ENCODE data around the gene WDFY4.

The WDFY4 gene

DNA sequence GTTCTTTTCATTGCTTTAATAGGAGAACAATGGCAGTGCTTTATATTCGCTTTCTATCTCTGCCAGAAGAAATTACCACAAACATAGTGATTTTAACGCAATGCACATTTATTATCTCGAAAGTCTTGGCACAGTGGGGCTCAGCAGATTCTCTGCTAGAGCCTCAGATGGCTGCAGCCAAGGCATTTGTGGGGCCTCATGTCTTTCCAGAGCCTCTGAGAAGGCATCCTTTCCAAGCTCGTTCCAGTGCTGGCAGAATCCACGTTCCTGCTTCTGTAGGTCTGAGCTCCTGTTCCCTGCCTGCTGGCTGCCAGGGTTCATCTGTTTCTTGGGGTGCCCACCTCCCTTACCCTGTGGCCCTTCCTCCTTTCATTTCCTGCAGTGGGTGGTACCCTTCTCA is 194.8 kb downstream of the WDFY4 start:
- DNase-seq (ENCODE audit: low read depth in 2 of 2): no peak

DNA sequence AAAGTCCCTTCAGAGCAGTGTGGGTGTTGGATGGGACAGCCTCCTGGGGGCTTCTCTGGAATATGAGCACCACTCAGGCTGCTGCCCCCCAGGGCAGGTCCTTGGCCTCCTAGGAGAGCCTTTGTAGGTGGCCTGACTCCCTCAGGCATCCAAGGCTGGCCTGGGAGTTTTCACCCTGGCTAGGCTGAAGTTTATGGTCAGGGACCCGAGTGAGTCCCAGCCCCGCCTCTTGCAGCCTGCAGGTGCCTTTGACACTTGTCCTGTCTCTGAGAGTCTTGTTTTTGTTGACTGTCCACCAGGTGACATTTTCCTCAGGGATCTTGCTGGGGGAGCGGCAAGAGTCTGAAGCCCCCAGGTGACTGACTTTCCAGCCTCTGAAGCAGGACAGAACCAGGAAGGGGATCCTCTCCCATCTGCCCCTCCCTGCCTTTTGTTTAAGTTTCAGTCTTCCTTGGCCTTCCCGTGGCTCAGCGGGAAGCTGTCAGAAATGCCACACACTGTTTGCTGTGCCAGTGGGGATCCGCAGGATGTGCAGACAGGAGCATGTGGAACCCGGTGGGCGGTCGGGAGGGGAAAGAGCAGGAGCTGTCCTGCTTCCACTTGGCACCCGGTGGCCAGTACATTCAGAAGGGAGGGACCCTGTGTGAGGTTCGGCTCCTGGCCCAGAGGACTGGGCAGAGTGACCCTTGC is 195.5 kb downstream of the WDFY4 start:
- no peak for DNase-seq (ENCODE audit: low read depth in 2 of 2)

DNA sequence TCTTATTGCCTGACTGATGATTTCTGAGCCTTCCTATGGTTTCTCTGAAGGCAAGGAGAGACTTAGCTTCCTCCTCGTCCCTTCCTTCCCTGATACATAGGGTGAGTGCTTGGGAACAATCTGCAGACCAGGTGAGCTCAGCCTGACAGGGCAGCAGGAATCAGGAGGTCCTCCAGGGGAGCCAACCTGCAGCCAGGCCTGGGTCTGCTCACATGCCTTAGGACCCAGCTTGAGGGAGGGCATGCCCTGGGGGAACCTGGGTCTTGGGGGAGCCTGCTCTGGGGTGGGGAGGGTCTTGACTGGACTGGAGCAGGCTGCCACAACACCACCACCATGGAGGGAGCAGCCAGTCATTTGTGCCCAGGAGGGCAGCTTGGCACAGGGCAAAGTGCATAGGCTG is 197.3 kb downstream of the WDFY4 start:
- DNase-seq (ENCODE audit: low read depth in 2 of 2): no peak

DNA sequence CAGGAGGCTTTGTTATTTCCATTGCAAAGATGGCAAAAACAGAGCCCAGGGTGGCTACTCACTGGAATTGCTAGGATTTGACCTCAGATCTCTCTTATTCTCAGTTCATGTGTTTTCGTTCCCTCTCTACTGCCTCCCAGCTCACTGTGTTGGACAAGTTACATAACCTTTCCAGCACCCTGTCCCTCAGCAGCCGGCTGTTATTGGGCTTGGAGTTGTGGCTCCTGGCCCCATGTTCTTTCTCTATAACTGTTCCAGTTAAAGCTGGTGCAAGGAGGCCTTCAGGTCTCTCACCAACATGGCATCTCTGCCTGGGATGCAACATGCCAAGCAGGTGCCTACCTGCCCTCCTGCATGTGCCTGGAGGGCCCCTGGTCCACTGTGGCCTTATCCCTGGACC is 198.2 kb downstream of the WDFY4 start:
- no peak for DNase-seq (ENCODE audit: low read depth in 2 of 2)

DNA sequence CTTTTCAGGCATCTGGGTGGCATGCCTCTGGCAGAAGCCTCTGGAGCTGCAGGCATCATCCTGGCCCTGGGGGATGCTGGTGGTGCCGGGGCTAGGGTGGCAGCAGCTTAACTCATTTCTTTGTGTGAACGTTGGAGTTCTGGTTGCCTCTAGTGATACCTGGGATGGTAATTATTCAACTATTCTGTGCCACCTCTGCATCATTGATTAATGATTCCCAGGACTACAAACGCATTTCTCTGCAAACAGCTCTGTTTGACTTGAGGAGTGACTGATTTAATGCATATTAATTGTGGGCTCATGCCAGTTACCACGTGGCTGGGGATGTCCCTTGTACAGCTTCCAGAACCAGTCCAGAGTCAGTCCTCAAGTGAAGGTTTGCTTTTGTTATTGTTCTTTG is 199.0 kb downstream of the WDFY4 start:
- DNase-seq (ENCODE audit: low read depth in 2 of 2): no peak

DNA sequence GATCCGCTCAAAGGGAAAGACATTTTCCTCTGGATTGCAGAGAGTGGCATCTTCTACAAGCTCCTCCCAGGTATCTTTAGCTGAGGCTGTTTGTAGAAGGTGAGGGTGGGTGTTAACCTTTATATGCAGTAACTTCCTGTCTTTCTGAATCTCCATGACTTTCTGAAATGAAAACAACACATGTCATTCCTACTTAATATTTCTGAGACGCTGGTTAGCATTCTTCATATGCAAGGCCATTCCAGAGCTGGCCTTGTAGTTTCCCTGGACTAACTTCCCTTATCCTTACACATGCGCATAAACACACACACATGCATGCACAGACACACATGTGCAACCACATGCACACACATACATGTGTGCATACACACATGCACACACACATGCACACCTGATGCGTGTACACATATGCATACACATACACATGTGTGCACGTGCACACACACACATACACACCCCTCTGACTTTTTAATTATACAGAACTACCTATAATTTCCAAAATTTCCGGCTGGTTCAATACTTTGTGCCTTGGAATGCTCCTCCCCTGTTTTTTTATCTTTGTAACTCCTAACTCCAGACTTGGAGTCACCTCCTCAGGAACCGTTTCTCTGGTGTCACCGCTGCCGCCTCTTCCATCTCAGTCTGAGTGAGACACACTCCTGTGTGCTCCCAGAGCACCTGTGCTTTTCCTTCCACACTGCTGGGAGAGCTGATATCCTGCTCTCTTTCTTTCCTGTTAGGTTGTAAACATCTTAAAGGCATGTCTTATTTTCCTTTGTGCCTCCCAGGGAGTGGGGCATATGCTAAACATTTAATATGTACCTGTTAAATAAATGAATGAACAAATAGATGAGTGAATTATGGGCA is 199.7 kb downstream of the WDFY4 start:
- no peak for DNase-seq (ENCODE audit: low read depth in 2 of 2)

DNA sequence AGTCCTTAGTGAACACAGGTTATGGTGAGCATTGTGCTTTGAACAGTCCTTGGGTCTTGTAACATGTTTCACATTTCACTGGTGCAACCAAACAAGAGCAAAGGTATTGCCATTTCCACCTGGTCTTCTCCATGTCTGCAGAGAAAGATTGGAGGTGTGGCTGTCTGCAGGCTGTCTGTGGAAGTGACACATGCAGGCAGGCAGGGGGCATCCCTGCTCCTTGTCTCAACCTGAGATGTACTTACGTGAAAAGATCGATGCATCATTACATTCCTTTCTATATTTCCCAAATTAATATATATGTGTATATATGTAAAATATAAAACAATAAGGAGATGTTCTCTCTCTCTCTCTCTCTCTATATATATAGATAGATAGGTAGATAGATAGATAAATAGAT is 200.7 kb downstream of the WDFY4 start:
- DNase-seq (ENCODE audit: low read depth in 2 of 2): no peak

DNA sequence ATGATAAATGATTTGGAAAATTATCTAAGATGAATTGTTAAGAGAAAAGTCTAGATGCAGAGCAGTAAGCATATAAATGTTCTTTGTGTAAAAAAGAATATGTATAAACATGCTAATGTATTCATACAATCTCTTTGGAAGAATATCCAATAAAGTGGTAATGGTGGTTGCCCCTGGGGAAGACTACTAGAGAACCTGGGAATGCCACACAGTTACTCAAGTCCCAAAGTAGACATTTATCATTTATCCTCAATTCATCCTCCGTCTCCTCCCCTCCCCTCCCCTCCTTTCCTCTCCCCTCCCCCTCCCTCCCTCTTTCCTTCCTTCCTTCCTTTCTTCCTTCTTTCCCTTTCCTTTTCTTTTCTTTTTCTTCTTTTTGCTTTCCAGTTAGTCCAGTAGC is 203.3 kb downstream of the WDFY4 start:
- no peak for DNase-seq (ENCODE audit: low read depth in 2 of 2)

DNA sequence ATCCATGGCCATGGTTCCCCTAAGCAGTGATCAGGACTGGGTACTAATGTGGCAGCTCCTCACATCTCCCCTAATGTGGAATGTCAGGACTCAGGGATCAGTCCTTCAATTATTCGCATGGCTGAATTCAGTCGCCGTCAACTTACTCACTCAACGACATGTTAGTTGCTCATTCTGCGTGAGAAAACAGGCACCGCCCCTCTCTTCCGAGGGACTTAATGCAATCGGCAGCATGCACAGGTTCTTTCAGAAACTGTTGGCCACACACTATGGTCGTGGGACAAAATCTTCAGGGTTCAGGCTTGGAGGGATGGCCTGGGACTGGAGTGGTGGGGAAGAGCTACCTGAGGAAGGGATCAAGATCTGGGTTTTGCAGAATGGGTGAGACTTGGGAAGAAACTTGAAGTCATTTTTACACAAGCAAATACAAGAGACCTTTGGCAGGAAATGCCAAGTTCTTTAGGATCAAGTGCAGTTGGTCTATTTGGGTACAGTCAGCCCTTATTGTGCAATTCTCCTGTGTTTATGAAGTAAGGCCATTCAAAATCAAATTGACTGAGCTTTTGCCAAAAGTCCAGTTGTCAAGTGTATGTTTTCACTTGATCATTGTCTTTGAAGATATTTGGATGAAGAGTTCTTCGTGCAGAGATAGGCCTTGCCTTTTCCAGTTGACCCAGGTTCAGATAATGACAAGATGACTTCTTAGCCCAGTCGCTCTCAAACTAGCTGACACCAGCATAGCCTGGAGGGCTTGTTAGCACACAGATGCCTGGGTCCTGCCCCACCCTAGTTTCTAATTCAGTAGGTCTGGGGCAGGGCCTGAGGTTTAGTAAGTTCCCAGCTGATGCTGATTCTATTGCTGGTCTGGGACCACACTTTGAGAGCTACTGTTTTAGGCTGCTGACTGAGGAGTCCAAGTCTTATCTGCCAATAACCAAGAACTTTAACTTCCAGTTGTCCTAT is 206.5 kb downstream of the WDFY4 start:
- no peak for DNase-seq (ENCODE audit: low read depth in 2 of 2)

DNA sequence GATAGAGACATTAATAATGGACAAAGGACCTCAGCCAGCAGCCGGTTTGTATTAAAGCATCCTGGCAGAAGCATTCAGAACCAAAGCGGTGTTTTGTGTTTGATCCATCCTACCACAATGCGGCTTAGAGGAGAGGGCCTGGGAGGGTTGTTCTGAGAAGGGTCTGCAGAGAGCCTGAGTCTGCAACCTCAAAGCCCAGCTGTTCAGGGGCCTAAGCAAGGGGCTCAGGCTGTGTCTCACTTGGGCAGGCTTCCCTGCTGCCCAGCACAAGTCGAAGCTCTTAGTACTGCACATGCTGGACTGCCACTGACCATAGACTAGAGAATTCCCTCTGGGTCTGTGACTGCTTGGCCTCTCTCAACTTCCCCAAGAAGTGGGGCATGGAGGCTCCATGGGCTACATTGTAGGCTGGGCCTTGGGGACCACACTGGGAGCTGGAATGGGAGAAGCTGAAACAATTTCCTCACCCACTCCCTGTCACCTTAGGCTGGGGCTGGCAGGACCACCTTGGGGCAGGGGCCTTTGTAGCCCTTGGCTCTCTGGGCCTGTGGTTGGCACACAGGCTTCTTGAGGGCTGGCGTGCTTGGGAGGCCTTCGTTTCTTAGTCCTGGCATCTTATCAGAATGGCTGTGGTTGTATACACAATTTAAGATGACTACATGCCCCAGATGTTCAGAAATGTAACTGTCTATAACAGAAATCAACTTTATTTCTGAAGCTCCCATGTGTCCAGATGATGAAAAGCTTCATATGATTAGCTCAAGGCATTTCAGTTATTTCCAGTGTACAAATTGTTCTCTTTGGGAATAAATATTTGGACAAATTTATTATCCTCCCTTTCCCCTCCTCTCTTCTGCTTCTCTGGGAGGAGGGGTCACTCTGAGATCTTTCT is 210.5 kb downstream of the WDFY4 start:
- no peak for DNase-seq (ENCODE audit: low read depth in 2 of 2)

DNA sequence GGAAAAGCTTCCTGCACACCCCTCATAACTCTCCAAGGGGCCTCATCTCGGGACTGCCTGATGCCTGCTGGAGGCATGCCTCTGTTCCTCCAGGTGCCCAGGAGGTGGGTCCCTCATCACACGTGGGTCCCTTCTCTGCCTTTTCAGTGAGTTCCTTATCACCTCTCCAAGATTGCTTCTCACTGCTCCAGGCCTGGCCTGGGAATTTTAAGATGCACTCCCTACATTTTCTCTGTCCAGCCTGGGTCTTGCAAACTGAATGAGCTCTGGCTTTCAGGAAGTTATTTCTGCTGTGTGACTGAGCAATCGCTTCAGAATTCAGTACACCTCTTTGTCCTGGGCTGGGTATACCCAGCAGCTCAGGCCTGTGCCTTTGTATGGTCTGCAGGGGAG is 211.1 kb downstream of the WDFY4 start:
- no peak for DNase-seq (ENCODE audit: low read depth in 2 of 2)

DNA sequence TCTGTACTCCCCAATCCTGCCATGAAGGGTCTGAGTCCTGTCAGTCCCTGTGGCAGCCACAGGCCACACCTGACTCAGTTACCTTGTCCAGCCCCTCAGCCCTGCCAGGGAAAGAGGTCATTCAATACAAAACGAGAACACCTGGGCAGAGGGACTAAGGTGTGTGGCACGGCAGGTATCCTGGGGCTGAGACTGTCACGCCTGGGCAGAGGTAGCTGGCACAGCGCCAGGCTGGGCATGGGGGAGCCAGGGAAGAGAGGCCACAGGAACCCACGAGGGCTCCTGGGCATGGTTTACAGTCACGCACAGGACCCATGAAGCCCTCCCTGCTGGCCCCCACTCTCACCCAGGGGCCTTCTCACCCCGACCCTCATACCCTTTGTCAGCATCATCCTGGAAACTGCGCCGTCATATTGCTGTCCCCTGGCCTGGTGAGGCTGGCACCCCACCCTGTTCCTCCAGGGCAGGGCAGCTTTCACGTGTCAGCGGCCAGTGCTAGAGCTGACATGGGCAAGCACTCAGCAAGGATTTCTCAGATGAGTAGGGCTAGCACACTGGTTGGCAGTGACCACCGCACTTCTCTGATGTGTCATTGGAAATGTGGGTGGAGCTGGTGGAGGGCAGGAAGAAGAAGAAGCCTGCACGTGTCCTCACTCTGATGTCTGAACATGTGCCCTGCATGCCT is 212.2 kb downstream of the WDFY4 start:
- no peak for DNase-seq (ENCODE audit: low read depth in 2 of 2)

DNA sequence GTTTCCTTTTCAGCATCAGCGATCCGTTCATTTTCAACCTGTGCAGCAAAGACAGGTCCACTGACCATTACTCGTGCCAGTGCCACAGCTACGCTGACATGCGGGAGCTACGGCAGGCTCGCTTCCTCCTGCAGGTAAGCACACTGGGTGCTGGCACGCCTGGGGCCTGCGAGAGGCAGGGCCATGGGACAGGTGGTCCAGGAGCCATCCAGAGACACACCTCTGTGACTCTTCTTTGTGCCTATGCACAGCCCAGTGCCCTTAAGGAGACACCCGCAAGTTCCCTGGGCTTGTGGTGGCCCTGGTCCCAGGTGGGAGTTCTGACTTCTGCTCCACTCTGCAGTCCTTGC is 212.7 kb downstream of the WDFY4 start:
- DNase-seq (ENCODE audit: low read depth in 2 of 2): no peak

DNA sequence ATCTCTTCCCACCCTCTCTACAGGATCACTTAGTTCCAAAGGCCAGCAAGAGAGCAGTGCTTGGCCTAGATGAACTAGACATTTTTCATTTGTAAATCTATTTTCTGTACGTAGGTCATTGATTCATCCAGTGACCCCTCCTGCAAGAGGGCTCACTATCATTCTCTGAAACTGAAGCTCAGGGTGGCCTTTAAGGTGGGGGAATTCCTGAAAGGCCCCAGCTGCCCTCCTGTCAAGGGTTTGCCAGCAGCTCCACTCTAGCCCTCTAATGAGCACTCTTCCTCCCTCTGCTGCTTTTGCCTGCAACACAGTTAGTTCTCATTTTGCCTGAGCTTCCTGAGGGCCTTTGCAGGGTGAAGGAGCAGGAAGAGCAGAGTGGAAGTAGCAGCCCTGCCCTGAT is 213.8 kb downstream of the WDFY4 start:
- DNase-seq (ENCODE audit: low read depth in 2 of 2): no peak

DNA sequence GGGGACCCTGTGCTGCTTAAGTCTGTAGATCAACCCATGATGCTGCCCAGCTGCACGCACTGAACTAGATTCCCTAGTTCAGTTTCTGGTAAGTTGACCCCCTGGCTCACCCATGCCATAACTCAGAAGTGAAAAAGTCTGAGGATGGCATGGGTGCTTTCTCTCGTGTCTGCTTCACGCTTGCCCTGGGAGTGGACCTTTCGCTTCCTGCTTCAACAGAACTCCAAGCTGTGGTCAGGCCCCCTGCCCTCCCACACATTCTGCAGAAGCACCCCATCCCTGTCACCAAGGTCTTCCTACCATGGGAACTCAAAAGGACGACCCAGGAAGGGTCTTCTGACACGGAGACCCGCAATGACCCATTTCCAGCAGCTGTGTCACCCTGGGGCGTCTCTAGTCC is 215.1 kb downstream of the WDFY4 start:
- DNase-seq (ENCODE audit: low read depth in 2 of 2): no peak

DNA sequence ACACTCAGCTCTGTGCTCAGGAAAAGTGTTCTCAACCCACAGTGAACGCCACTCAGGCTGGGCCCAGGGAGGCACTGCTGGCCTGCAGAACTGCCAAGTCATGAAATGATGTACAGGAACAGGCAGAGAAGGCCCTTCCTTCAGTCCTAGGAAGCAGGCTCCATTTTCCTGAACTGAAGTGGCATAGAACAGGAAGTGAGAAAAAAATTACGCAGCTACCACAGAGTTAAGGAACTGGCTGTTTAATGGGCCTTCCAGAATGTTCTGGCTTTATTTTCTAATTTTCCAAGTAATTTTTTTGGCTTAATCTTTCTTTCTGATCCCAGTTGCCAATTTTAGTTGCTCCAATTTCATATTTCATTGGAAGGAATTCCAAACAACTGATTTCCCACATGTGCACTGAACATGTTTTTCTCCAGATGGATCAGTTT is 215.7 kb downstream of the WDFY4 start:
- no peak for DNase-seq (ENCODE audit: low read depth in 2 of 2)

DNA sequence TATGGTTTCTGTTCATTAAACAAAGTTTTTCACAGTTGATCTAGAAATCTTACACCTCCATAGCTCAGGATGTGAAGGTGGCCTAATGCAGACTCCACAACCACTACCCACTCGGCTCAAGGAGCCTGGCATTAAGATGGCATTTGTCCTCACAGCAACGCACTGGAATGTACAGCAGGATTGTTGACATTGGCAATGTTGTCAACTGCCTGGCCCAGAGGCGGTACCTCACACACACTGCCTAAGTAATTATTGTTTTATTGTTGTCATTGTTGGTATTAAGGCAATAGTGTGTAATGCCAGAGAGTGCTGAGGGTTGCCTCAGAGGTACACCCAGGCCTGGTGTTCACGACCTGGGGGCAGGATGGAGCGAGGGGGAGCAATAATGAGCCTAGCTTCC is 216.6 kb downstream of the WDFY4 start:
- DNase-seq (ENCODE audit: low read depth in 2 of 2): no peak

DNA sequence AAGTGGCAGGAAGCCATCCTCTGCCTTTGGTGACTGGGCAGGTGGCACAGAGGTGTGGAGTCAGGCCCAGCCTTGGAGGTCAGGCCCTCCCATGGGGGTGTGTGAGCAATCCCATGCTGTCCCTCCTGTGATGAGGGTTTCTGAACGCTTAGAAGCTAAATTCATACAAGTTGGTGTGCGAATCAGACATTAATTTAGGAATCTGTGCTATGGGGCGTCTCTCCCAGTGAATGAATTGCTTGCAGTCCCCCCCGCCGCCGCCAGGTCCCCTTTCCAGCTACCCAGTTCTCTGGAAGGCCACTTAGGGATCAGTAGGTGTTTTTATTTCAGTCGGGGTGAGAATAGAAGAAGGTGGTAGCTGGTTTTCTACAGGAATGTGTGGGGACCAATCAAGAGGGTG is 217.4 kb downstream of the WDFY4 start:
- no peak for DNase-seq (ENCODE audit: low read depth in 2 of 2)

DNA sequence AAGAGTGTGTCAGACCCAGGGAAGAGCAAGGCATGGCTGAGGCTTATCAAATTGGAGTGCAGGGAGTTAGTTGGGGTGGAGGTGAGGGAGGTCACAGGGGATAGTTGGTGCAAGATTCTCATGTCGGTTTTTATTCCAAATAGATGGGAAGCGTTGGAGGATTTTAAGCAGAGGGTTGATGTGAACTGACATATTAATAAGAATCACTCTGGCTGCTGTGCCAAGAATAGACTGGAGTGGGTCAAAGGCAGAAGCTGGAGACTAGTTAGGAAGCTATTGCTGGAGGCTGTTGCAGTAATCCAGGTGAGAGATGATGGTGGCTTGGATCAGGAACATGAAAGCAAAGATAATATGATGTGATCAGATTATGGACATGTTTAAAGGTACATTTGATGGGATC is 218.5 kb downstream of the WDFY4 start:
- no peak for DNase-seq (ENCODE audit: low read depth in 2 of 2)

DNA sequence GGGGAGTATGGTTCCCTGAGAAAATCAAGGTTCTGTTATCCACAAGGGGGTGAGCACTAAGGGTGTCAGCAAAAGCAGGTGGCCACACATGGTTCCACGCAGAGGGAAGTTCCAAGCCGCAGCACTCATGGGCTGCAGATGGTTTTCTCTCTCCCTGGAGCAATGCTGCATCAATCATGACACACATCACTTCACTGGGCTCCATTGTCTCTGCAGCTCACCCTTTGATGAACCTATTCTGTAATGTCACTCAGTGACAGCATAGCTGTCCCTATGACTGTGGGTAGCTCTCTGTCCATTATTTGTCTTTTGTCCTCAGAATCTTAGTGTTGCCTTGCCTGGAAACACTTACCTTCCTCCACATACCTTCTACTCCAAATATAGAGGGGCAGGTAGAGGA is 220.2 kb downstream of the WDFY4 start:
- no peak for DNase-seq (ENCODE audit: low read depth in 2 of 2)

DNA sequence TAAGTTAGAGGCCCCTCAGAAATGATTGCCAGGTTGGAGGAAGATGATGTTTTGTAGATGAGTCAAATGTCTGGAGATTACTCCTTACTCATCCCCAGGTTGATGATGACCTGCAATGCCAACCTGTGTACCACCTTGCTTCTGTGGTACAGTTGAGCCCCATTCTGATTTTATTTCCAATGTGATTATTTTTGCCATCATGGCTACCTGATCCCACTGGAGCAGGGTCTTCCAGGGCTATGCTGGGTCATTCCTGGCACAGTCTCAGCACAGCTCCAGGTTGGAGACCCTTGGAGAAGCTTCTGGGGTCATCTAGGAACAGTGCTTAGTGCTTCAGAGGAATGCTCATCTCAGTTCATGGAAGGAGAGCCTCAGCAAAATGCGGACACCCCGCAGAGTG is 220.6 kb downstream of the WDFY4 start:
- no peak for DNase-seq (ENCODE audit: low read depth in 2 of 2)
